NCI-H460 (cell line): ENCODE data around the gene SEPTIN11. TPM values are rescaled to one million over a fixed set of nuclear protein-coding genes. Genes with fewer than 3 reads are reported as not detected.

ENCODE experiments used
- total RNA-seq: library from RNA; depleted of rRNA; stranded (reverse); fragments of >200 nt; shearing (Covaris generic); gene quantifications from 2 replicates; pipeline ENCODE4 v1.2.3, GENCODE V29; 2014; rRNA removed

The SEPTIN11 gene
- total RNA-seq, 1 experiment from 2014 or later = 32.2 TPM

Other genes with a start within 250 kb of the SEPTIN11 start
- gene SOWAHB, start 51.6 kb upstream of the SEPTIN11 start, total RNA-seq = not detected in 2 replicates
- gene CCNI, start 126.2 kb downstream of the SEPTIN11 start, total RNA-seq = 147 TPM in 2 replicates
- 7.6 and 8.9 TPM in 2 replicates for gene CCNG2, start 207.5 kb downstream of the SEPTIN11 start, total RNA-seq